Activated CD4-positive, alpha-beta T cell treated with anti-CD3 and anti-CD28 coated beads, Interleukin-2, amount 50 U/mL, for 16 hours (primary cell): ENCODE results near the gene VILL.
"Not testable (repeated sequence)": the region's sequence is repeated elsewhere in the genome, so short reads cannot be mapped to it uniquely, and the experiment has no call there.

ENCODE experiments used
- DNase-seq: peaks from one replicate; pipeline ENCODE4 v3.0.0-alpha.2; 2020

The VILL gene

DNA sequence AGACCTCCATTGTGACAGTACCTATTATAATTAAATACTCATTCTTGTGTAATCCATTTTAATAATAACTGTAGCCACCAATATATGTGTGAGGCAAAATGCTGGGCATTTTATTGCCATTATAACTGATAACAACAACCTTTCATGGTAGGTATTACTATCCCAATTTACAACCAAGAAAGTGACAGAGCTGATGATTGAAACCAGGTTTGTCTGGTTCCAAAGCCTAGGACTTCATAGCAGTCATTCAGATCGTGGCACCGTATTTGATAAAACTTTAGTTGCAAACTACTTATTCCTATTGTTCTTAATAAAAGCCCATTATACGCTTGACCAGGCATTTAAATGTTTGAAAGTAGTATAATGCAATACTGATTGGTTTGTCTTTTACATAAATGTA lies 26.4 kb upstream of the VILL start:
- no peak for DNase-seq

DNA sequence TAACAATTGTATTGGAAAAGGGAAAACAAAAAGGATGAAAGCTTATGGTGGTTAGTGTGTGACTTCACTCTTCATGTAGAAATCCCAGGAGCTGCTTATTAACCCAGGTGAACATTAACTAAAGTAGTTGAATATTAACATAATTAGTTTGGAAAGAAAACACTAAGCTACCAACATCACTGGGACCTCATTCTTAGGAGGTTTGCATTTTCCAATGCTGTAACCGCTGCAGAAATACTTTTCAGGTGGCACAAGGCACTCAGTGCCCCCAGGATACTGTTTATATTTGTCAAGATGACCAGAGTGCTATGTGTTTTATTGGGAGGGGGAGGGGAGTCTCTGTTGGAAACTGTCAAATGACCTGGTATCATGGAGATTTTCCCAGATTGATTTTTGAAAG lies 25.9 kb upstream of the VILL start:
- DNase-seq: no peak

DNA sequence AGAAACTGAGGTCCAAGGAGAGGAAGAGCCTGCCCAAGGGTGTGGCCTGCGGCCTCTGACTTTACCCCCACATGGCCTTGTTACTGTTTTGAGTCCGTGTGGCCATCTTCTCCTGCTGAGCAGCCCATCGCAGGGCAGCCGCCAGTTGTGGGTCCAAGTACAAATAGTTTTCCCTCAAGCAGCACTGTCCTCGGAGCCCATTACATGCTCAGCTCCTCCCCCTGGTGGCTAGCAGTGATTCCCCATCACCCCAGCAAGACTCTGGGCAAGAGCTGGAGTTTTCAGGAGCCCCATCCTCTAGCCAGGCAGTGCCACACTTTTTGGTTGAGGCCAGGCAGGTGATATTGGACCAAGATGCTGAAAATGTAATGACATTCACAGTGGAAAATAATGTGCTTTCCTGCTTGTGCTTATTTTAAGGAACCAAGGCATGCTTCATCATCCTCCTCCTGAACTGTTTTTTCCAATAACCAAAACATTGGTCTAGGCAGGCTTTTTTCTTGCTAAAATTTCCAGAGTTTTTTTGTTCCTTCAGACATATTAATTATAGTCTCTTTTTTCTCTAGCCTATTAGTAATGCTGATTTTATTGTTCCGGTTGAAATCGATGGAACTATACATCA lies 23.2 kb upstream of the VILL start:
- DNase-seq: peak; percentile 60

DNA sequence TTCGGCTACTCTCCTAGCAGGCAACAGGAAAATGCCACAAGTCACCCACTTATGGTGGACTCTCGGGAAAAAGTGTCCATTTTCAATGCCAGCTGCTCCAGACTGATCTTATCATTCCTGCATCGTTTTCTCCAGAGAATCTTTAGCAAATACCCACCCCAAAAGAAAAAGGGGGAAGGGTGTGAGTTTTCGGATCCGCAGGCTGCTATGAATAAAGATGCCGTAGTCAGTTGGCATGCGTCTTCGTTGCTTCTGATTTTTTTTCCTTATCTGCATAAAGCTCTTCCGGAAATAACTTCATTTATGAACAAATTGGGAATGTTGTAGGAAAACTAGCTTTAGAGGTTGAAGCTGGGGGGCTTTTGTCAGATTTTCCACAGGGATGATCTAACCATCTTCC lies 22.4 kb upstream of the VILL start:
- DNase-seq: no peak

DNA sequence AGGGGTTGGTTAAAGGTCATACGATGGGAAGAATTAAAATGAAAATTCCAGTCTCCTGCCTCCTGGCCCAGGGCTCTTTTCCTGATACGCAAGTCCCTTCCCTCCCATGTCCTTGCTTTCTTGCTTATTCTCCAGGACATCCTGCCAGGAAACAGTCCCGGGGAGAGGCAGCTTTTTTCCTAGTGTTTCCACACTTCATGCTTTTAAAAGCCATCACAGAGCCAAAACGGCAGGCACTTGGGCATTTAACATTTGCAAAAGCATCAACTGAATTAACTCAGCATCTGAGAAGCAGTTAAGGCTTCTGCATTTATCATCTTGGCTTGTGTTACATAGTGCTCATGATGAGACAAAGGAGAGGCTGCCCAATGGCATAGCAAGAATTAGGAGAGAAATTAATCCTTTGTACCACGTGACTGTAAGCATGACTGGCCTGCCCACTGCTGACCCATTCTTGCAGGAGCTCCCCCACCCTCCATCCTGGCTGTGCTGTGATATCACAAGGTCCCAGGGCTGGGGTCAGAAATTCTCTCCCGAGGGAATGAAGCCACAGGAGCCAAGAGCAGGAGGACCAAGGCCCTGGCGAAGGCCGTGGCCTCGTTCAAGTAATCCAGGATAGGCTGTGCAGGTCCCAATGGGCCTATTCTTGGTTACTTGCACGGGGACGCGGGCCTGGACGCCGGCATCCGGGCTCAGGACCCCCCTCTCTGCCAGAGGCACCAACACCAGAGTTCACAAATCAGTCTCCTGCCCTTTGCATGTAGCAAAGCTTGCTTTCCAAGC lies 21.6 kb upstream of the VILL start:
- DNase-seq: no peak

DNA sequence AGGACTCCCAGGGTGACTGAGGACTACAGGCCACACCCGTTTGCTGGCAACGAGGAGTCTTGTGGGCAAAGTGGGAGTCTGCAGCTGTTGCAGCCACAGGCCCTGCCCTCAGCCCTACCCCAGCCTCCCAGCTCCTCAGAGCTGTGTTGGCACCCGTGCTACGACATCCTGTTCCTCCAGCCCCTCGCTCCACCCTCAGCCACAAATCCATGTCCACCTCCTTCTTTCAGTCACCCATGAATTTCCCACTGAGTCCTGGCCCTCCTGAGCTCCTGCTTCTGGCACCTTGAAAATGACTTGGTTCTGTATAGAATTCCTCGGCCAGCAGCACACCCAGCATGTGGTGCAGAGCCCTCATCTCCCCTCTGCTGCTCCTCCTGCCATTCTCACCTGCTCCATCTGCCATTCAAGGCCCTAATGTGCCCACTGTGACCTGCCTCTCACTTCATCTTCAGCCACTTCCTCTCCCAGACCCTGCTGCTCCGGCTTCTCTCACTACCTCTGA lies 20.9 kb upstream of the VILL start:
- no peak for DNase-seq

DNA sequence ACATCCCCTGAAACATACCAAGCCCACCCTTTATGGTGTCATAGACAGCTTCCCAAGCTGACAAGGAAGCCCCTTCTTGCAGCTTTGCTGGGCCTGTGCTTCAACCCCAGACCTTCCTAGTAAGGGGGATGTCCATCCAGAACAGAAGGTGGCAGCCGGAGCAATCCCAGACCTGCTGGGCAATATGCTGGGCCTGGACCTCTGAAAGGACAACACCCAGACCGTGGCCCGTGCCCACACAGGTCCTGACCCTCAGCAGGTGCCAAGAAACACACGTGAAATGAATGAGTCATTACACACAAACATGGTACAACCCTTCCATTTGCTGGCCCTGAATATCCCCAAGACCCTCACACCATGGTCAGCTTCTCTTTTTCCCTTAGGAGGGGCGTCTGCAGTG lies 19.8 kb upstream of the VILL start:
- DNase-seq: no peak

DNA sequence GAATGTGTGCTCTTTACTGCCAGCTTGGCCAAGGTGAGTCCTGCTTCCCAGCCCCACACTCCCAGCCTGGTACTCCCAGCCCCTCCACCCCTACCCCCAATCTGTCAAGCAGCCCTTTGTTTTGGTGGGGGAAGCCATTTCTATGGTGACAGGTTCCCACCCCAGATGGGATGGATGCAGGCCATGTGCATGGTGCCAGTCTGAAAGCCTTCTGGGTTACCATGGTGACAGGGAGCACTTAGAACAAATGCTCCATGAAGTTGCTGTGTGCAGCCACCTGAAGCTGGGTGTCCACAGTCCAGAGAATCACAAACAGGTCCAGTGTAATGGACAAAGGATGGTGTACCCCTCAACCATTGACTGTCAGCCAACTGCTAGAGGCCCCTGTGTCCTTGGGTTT lies 19.1 kb upstream of the VILL start:
- DNase-seq: no peak

DNA sequence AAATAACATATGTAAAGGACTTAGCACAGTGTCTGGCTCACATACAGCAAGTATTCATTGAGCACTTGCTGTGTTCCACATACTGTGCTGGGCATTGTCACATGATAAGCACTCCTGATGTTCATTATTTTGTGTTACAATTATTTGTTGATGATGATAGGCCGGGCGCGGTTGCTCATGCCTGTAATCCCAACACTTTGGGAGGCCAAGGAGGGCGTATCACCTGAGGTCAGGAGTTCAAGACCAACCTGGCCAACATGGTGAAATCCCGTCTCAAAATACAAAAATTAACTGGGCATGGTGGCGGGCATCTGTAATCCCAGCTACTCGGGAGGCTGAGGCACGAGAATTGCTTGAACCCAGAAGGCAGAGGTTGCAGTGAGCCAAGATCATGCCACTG lies 18.5 kb upstream of the VILL start:
- not testable (repeated sequence) for DNase-seq

DNA sequence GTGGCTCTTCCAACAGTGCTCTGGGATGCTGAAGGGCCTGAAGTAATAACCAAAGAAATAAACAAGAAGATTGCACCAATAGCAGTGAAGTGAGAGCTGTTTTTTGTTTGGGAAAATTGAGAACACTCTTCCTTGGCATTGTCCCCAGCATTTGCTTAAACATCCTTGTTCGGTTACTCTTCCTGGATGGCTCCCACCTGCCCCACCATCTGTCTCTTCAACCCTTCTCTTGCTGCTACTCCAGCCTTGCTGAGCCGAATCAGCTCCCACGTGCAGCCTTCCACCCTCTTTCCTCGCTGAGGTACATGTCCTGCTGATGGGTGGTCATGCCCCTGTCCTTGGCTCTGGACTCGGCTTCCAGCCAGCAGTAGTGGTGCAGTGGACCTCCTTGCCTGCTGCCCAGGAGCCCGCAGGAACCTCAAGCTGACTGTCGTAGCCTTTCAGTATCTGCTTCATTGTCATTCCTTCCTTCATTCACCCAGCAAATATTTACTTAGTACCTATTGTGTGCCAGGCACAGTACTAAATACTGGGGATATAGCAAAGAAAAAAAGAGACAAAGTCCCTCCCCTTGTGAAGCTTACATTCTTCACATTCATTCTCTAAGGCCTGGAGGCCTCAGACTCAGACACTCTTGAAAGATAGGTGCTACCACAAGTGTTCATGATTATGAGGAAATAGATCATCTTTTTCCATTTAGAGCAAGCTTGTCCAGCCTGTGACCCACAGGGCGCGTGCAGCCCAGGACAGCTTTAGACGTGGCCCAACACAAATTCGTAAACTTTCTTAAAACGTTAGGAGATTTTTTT lies 17.1 kb upstream of the VILL start:
- DNase-seq: no peak

DNA sequence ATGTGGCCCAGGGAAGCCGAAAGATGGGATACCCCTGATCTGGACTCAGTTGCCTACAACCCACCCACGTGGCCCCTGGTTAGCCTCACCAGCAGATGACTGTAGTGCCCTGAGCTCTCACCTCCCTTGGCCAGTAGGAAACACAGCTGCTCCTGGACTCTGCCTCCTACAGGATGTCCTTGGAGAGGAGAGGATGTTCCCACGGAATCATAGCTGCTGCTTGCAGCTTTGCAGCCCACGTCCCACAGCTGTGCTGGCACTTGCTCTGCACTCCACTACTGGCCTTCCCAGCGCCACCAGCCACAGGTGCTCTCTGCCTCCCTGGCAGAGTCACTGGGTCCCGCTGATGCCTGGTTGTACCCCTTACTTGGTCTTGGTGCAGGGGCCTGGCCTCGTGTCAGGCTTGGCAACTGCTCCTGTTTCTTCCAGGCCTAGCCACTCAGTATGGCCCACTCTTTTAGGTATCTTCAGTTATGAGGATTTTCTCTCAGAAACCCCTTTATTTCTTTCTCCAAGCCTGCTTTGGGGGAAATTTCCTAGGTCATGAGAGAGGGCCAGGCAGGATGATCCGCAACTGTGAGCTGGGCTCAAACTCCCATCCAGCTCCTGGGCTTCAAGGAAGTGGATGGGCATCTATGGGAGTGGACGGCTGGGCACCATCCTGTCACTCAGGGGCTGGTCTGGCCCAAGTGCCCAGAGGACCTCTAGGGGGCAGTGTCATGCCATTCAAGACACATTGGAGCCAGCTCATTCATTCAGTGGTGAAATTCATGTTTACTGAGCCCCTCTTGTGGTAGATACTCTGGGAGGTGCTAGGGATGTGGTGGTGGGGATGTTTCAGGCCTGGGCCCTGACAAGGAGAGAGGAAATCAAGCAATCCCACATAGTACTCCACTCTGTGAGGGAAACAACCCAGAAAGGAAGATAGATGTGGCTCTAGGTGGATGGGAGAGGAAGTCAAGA lies 16.2 kb upstream of the VILL start:
- peak; percentile 75 for DNase-seq

DNA sequence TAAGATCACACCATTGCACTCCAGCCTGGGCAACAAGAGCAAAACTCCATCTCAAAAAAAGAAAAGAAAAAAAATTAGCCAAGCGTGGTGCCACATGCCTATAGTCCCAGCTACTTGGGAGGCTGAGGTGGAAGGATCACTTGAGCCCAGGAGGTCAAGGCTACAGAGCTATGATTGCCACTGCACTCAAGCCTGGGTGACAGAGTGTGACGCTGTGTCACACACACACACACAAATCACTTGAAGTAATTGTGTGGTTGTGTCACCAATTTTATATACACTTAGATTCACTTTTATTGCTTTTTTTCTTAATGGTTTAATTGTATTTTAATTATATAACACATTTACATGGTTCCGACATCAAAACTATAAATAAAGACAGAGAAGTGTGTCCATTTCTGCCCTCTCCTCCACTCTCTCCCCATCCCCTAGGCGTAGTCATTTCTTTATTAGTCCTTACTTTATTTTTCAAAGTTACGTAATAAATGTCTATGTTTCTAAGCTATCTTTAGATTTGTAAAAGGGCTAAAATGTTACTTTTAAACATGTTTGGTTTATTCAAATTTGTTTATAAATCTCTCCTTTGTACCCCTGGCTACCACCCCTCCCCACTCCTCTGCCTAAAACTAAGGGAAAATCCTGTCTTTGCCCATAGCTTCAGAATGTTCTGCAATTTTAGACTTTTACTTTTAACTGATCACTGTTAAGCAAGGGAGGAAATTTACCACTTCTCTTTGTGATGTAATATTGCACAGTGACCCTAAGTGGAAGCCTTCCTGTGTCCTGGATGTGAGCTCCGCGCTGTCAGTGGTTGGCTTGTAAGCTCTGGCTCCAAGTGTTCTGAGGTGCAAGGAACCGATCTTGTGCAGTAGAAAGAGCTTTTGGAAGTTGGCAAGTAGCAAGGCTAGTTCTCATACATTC lies 10.8 kb upstream of the VILL start:
- no peak for DNase-seq

DNA sequence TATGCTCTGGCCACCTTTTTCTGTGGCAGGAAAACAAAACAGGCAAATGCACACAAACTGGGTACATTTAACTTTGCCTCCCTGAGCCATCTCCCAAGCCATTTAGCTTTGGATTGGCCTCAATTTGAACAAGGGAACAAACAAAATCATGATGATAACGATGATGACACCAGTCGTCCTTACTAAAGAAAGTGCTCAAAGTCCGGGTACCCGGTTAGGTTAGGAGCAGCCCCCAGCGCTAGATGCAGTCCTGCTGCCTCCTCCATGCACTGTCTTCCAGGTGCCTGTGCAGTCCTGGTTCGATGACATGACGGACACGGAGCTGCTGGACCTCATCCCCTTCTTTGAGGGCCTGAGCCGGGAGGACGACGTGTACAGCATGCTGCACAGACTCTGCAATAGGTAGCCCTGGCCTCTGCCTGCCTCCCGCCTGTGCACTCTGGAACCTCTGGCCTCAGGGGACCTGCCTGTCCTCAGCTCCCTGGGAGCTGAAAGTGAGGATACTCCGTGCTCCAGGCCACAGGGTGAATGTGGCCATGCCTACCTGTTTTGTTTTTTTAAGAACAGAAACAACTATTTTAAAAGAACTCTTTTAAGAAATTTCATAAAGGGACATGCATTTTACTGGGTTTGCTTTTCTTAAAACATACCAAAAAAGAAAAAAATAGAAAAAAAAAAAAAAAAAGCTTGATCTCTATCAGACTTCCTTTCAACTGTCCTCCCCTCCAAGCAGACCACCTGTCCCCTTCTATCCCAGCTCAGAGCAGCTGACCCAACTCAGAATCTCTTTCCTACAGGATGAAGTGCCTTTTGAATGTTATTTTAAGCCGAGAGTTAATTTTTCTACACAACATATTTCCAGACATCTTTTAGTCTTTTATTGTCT lies 9.9 kb upstream of the VILL start:
- no peak for DNase-seq

DNA sequence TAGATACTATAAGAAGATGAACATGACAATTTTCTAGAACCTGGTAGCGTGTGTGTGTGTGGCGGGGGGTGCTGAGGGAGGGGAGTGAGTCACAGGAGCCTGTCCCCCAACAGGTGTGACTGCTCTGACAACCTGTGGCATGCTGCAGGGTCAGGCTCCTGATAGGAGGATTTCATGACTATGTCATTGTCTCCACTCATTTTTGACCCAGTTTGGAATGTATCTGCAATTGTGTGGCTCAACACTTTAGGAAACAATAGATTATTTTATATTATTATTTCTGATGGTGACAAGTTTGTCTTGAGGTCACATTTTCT lies 9.3 kb upstream of the VILL start:
- DNase-seq: no peak

DNA sequence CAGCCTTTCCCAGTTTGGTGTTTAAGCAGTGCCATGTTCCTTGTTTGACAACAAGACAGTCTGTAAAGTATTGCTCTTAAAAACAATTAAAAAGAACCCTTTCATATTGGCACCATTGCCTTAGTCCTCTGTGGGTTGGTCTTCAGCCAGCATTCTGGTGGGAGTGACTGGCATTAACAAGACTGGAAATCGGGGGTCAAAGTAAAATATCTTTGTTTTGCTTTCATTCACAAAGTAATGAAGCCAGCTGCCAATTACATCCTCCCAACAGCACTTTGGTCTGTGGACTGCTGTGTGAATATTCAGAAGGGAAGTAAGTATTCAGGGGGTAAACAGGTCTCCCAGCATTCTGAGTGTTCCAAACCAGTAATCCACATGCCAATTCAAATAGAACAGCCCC lies 8.3 kb upstream of the VILL start:
- no peak for DNase-seq

DNA sequence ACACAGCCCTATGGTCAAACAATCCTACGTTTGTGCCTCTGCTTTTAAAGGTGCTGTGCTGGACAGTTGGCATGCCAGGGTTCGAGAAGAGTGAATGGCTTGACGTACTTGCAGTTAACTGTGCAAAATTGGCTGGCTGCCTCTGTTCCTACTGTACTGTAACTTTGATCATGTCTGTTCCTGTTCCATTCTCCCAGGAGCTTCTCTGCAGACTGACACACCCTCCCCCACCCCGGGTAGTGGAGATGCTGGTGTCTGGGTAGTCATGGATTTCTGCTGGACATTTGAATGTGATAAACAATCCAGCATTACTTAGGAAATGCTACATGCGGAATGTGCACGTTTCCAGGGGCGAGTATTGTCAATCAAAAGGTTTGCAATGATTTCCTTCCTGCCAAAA lies 6.5 kb upstream of the VILL start:
- no peak for DNase-seq

DNA sequence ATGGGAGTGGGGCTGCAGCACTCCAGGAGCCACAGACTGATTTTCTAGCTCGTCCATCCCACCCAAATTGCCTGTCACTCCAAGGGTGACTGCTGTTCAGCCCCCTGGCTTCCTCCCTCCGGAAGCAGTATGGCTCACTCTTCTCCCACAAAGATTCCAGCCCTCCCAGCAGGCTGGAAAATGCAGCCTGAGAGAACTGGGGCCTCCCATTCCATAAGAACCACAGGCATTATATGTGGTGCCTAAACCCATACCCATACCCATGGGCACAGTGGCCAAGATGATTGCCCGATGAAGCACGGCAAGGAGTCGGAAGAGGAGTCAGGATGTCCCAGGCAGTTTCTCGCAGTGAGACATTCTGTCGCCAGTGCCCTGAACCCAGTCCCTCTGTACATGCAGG lies 6.0 kb upstream of the VILL start:
- no peak for DNase-seq

DNA sequence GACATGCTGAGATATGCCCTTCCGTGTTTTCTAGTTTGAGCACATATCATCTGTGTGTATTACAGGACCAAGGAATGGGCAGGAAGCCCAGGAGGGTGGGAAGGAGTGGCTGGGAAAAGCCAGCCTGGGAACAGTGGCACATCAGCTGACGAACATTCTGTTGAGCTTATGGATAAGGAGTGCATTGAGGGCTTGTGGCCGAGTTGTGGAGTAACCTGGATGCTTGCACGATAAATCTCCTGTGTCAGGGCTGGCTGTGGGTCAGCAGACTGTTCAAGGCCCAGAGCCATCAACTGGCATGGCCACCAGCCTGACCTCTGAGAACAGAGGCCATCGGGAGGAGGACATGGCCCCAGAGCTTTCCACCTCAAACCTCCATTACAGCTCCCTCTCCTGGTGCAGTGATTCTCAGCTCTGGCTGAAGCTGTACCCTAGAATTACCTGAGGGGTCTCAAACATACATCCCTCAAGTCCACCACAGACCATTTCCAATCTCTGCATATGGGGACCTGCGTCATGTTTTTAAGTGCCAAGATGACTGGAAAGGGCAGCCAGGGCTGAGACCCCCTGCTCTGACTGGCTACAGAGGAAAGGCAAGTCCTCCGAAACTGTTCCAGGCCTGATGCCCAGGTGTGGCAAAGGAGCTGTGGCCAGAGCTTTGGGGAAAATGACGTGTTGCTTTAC lies 4.8 kb upstream of the VILL start:
- DNase-seq: no peak

DNA sequence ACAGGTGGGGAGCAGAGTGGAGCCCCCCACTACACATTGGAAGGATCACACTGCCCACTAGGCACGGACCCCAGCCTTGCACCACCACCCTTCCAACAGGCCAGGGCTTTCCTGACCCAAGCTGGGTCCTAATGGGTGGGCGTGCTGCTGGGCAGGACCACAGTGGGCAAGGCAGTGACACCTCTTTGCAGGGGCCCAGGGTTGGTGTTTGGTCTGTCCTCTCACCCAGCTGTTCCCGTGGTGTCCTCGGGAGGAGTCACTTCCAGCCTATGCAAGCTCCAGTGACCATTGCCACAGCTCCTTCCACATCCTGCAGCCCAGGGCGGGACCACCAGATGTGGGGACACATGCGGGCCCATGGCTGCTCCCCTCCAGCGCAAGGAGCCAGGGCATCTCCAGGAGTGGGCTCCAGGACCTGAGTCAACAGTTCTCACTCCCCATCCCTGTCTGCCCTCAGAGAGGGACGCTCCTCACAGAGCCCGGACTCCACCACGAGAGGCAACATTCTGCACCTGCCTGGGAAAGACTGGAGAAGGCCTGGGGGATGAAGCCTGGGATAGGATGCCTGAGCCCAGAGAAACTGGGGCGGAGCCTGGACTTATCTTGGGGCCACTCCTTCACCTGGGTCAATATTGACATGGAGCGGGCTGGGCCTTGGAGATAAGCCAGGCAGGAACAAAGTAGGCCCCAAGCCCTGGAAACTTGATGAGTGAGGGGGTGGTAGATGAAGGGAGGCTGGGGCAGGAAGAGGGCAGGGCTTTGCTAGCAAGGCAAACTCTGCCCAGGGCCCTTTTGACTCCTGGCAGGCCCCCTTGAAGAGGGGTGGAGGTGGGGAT lies 3.9 kb upstream of the VILL start:
- no peak for DNase-seq
